Stimulated activated CD4-positive, alpha-beta T cell treated with anti-CD3 and anti-CD28 coated beads, Interleukin-12 subunit alpha, Interleukin-12 subunit beta, amount 100 ng/mL, for 48 hours (primary cell): ENCODE results near the gene PON1.

ENCODE experiments used
- DNase-seq, 3 donors: peaks; one replicate each; pipeline ENCODE4 v3.0.0-alpha.2; 2020; ENCODE audit warnings: low read depth in 2 of 3, low spot score in 1 of 3

Gene PON1

DNA sequence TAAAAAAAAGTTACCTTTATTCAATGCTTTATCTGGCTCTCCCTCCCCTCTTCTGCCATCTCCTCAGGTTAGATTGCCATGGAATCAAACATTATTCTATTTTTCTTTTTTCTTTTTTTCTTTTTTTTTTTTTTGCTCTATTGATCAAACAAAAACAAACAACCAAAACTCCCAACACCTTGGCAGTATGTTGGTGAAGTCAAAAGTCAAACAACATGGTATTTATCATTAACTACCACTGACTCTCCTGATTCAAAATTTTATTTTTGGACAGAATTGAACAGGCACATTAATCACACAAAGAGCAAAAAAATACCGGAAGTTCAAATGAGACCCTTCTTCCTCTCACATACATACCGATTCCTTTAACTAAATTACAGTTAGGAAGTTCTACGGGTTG is 6.4 kb downstream of the PON1 start:
- no peak for DNase-seq

DNA sequence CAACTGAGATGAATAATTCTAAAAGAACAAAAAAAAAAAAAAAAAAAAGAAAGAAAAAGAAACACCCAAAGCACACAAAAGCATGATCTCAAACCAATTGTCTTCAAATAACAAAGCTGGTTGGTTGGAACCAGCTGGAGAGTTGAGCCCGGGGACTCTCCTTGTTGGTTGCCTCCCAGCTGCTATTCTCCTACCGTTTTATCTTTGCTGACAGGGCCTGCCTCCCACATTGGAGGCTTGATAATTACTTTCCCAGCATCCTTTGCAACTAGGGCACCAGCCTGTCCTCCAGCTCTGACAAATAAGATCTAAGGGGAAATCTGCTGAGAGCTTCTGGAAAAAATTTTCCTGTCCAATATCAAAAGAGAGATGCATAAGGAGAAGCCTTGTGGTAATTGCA is 6.8 kb downstream of the PON1 start:
- no peak for DNase-seq

DNA sequence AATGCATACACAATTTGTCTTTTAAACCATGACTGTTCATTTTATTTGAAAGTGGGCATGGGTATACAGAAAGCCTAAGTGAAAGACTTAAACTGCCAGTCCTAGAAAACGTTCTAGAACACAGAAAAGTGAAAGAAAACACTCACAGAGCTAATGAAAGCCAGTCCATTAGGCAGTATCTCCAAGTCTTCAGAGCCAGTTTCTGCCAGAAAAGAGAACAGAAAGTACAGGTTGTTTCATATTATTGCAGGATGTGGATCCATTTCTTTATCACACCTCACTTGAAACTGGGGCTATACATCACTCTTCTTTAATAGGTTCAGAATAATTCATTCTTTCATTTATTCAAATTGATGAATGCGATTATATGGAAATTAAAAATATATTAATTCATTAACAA is 7.7 kb downstream of the PON1 start:
- DNase-seq, result no peak

DNA sequence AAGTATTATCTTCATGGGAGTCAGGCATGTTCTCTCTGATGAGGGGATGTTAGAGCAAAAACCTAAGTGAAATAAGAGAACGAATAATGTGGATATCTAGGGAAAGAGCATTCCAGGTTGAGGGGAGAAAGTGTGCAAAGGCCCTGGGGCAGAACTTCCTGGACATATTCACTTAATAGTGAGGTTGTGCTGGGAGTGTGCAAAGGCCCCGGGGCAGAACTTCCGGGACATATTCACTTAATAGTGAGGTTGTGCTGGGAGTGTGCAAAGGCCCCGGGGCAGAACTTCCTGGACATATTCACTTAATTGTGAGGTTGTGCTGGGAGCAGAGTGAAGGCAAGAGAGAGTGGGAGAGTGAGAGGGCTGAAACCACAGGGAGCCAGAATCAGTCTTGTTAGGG is 11.8 kb downstream of the PON1 start:
- DNase-seq, result no peak

DNA sequence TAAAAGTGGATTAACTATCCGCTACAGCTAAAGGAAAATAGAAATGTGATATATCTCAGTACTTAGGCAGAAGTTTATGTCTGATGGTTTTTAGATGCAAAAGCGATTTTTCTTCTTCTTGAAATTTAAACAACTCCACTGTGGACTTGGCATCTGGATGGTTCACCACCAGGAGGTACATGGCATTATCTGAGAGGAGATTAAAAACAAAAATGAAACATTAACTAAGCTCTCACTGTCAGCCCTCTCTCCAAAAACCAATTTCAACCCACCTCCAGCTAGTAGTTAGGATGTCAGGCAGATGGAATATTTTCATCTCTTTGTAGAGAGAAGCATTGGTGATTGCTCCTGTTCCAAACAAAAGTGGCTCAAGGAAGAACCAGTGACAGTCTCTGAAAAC is 12.9 kb downstream of the PON1 start:
- no peak for DNase-seq

DNA sequence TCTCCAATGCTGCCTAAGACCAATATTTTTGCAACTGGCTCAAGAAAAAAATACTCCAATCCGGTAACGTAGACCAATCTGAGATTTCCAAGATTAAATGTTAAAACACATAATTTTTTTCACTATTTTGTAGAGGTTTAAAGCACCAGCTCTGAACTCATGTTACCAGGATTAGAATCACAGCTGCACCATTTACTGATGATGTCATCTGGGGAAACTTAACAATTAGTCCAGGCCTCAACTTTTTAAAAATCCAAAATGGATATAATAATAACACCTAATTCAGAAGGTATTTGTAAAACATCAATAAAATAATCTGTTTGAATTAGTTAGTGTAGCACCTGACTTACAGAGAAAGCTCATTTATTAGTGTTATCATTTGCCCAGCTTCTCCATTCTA is 14.4 kb downstream of the PON1 start:
- DNase-seq, result no peak

DNA sequence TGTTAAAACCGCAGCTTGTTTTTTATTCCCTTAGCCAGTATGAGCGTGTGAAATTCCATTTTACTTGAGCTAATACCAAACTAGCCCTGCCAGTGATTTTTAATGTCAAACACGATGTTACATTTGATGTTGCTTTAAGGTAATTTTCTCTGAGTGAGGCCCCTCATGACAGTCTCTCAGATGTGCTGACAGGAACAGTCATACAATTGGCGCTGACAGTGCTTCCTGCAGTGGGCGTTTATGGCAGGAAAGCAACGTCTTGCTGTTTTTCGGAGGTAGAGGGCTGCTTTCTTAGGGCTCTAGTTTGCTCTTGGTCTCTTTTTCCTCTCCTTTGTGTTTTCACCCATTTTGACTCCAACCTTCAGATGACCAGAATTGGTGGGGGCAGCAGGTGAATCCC is 19.3 kb downstream of the PON1 start:
- DNase-seq, result no peak

DNA sequence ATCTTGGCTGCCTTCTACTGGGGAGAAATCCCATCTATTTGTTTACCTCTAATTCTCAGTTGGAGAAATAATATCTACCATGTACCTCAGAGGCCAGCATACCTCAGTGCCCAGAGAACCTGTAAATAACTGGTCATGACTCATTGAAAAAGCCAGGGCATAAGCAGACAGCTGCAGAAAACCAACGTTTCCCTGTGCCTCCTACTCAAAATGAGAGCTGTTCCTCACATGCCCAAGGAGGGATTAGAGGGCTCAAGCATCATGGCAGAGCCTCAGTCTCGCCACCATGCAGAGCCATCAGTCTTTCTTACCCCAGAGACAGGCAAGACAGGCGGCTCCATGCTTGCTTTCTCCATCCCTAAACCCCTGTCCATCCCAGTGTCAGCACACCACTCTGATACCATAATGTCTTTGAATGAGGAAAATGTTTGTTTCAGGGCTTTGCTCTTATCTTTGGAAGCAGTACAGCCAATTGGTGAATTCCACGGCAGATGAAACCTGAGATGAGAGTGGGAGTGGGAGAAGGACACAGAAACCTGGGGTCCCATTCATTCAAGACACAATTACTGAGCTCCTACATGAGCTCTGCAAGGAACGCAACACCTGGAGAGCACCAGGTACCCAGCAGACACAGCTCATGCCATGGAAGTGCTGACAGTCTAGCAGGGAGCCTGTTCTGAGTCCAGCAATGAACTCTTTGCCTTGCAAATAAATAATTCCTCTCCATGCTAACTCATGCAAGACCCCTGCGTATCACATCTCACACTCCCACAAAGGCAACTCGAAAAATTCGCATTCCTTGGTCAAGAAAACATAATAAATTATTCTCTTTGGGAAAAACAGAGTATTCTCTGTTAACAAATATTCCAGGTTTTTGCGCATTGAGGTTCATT is 21.1 kb downstream of the PON1 start:
- no peak for DNase-seq

DNA sequence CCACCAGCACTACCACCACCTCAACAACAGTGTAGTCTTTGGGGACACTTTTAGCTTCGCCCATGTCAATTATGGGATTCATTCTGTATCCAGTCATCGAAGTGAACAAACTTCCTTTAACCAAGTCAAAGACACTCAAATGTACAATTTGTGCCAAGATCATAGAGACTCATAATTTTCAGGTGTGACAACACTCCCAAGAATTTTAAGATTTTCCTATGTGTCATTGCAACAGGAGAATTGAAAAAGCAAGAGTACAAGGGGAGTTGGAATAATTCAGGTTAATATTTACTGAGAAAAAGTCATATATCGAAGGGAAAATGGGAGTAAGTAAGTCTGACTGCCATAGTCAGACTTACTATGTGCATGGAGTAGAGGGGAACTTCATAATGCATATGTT is 26.2 kb downstream of the PON1 start:
- no peak for DNase-seq

DNA sequence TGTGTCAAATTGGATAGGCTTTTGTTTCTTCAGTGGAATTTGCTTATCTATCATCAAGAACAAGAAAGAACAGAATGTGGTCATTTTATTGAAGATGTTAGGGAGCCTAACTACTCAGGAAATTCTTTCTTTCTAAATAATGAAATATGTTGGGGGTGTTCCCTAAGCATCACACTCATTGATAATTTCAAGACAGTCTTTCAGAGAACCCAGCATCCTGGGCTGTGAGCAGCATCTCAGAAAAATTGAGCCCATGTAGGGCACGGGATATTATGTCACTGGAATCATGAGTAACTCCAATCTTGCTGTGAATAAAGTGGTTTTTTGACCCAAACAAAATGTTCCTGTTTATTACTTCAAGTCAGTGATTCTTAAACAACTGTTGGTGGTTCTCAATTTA is 27.3 kb downstream of the PON1 start:
- no peak for DNase-seq

DNA sequence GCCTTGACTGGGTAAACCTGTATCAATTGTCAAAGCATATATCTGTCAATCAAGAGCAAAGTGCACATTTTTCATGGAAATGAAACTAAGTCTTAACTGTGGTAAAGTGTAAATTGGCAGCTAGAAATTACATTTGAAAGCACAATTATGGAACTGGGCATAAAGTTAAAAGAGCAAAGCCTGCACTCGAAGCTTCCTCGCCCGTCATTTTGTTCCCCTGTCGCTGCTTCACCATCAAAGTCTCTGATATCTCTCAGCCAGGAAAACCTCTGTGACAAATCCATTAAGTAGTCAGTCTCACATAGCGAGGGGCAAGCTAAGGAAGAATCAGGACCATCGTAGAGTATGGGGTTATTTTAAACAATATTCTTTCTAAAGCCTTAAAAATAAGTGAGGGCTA is 27.9 kb downstream of the PON1 start:
- no peak for DNase-seq

DNA sequence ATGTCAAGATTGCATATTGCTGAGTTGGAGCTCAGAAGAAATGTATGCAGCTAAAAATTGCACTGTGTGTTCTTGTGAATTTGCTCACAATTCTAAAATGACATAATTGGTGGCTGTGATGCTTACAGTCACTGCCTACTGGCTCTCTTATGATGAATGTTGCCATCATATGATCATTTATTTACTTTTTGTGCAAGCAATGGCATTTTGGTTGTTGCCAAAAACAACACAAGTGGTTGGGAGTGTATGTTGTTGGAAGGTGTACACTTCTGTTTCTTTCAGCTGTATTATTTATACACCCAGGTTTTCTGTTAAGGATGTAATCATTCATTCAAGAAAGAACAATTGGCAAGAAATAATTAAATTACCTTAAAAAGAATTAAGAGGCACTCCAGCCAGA is 28.9 kb downstream of the PON1 start:
- no peak for DNase-seq

DNA sequence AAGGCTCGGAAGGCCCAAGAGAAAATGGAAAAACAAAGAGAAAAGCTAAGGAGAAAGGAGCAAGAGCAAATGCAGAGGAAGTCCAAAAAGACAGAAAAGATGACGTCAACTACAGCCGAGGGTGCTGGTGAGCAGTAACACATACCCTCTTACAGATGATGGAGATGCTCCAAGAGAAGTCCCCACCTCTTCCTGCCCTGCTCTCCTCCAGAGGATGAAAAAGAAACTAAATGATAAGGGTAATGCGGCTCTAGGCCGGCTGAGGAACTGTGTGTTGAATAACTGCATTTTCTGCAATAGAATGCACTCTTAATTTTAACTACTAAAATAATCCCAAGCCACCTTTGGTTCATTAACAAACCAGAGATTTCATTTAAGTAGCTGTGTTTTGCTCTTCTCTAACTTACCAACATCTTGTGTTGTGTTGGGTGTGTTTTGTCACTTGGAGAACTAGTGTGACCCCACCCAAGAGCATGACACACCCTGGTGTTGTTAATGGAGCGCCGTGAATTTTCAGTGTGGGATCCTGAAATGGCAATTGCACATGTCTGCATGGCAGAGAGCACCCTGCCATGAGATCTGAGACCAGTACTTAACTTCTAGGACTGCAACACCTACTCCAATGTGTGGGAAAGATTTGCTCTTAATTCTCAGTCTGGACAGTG is 34.0 kb downstream of the PON1 start:
- no peak for DNase-seq

DNA sequence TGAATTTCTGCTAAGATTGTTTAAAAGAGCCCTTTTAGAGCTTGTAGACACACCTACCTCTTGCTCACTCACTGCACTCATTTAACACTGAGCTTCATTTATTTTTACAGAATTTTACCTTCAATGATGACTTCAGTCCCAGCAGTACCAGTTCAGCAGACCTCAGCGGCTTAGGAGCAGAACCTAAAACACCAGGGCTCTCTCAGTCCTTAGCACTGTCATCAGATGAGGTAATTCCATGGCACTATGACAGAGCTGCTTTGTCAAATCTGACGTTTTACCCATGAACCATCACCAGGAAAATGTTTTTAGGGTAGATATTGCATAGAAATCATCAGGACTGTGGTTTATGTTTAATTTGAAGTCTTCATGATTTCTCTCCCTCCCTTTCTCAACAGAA is 38.2 kb downstream of the PON1 start:
- no peak for DNase-seq

DNA sequence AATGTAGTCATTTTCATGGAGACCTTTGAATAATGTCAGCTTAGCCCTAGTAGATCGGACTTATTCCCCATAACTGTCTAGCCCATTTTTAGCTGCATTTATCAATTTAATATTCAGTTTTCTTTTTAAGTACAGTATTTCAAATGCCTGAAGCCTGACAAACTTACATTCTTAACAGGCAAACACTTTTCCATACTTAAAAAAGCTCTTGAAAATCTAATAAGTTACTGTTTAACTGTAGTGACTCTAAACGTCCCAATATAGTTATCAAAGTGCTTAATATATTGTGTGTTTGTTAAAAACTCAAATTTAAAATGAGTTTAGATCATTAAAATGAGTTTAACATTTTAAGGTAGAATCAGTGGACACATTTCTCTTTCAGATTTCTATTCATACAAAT is 44.9 kb downstream of the PON1 start:
- no peak for DNase-seq

DNA sequence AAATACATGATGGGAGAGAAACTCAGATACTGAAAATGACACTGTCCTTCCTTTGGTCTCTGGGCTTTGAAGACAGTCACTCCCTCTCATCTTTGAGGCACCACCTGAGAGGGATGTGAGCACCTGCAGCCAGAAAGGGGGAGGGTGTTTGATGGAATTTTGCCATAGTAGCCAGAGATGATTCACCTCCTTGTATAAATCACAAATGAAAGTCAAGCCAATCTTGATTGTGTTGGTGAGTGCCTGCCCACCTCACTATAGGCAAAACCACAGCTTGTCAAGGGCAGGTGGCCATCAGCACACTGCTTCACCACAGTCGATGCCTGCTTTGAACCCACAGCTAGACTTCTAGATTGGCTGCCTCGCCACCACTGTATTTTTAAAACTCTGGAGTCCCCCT is 48.2 kb downstream of the PON1 start:
- DNase-seq, result no peak

DNA sequence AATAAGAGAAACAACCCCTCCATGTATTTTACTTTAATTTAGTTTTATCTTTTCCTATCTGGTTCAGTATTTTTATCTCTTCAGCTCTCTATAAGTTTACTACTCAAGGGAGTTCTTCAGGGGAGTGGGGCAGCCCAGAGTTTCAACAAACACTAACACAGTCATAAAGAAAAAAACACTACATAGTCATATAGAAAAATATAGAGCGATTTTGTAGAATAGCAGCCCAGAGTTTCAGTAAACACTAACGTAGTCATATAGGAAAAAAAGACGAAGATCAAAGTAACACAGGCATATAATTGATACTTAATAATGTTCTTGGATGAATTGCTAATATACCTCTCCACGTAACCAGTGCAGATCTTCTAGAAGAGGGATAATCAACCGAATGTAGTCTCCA is 54.7 kb downstream of the PON1 start:
- DNase-seq, result no peak

DNA sequence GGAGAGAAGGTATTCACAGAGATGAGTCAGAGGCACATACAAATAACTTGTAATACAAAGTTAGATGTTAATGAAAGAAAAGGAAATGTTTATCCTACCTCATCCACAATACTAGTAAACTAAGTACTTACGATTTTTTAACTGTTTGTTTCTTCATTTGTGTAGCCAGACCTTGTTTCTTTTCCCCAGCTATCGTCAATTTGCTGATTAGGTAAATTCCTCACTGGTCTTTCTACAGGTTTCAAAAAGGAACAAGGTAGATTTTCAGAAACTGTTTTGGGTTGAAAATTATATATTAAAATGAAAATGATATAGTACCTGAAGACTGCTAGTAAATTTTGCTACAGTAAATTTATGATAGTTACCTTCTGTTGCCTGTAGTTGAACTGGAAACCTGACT is 56.6 kb downstream of the PON1 start:
- no peak for DNase-seq

DNA sequence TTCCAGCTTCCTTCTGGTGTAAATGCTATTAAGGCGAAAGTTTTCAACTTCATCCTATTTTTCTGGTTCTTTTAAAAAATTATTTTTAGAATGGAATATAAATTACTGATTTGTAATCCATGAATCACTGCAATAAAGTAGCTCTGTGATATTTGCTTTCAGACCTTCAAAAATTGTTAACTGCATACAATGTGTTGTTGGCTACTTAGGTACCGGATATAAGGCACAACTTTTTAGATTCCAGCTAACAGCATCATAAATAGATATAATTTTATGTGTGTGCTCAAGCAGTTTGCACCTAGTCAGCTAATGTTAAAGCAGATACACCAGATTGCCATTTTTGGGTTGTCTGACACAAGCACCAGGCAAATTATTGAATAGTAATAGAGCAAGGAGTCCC is 58.7 kb downstream of the PON1 start:
- no peak for DNase-seq

DNA sequence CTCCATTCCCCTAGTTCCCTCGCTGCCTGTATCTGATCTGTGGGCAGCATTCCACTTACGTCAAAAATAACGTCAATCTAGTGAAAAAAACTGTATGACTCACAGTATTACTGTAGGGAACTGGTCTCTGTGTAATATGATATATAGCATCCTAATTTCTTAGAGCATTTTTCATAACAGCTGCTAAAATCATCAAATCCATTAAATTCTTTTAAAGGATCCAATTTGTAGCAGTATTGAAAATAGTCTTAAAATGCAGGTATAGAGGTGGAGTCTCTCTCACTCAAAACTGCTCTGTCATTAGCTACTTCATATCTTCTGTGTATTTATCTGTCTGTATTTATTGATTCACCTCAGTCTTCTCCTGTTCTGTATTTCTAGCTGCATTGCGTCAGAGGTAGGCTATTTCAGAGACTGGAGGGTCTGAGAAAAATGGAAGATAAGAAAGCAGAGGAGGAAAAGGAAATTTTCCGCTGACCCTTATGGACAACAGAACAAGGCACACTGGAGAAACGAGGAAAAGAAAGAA is 59.9 kb downstream of the PON1 start:
- DNase-seq, result no peak

DNA sequence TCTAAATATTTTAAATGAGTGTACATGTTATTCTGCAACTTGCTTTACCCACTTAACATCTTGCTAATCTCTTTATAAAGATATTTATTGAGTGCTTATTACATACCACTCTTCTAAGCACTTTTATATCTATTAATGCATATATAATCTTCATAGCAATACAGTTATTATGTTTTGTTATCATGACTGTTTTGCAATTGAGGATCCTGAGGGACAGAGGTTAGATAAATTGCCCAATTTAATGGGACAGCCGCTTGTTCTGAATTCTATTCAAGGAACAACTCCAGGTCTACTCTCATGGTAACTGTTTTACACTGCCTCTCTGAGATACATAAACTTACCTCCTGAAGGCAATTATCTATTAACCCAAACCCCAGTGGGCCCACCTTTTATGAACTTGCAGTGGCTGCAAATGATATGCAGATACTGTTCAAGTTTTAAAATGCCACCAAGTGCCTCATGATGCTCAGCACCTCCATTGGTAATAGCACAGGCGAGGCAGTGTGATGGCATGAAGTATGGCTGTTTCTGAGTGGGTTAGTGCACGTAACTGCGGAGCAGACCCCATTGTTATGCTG is 60.5 kb downstream of the PON1 start:
- DNase-seq, result no peak

DNA sequence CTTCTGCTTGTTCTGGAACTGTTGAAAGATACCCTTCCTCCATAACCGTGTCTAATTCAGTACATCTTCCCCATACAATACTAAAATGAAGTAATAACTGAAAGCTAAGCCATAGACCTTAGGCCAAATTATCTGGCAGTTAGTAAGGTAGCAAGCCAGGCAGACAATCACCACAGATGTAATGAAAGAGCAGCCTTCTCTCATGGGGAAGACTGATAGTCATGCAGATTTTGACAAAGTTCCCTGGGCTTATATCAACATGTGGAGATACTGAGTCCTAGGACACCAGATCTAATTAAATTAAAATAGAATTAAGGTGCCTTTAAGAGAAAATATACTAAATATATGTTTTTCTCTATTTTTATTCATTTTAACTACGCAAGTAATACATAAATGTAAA is 61.5 kb downstream of the PON1 start:
- no peak for DNase-seq
